OCI-LY3 (cell line): ENCODE results near the gene ABCC3.

ENCODE experiments used
- H2AFZ ChIP-seq: fragments of 200-600, 300-600 bp; shearing (Covaris generic); 2 replicates; pipeline ENCODE4 v1.6.0; 2014; ENCODE audit warnings: antibody characterized with exemption, low read depth, low read length
- H3K27ac ChIP-seq: fragments of 200-600, 300-600 bp; sonication (generic); 2 replicates; pipeline ENCODE4 v1.5.1; 2014; ENCODE audit warnings: mild to moderate bottlenecking, low read length, moderate library complexity, mixed read lengths
- H3K27me3 ChIP-seq: fragments of 200-600, 300-600 bp; sonication (generic); 2 replicates; pipeline ENCODE4 v1.6.1; 2014; ENCODE audit warnings: low read depth, low read length, mixed read lengths
- H3K36me3 ChIP-seq: fragments of 200-600, 300-600 bp; sonication (generic); replicated peaks from 2 replicates; pipeline ENCODE3; 2014; ENCODE audit warnings: low read depth, low read length, mixed read lengths
- H3K4me1 ChIP-seq: fragments of 300-600, 200-600 bp; sonication (generic); 2 replicates; pipeline ENCODE4 v1.6.1; 2014; ENCODE audit warnings: low read length, mixed read lengths
- H3K4me2 ChIP-seq: fragments of 200-600, 300-600 bp; sonication (generic); 2 replicates; pipeline ENCODE4 v1.6.1; 2014; ENCODE audit warnings: low read length, mixed read lengths
- H3K4me3 ChIP-seq: fragments of 300-600, 200-600 bp; sonication (generic); 2 replicates; pipeline ENCODE4 v1.5.1; 2014; ENCODE audit warnings: antibody characterized with exemption, mild to moderate bottlenecking, low read length, moderate library complexity
- H3K79me2 ChIP-seq: fragments of 300-600, 200-600 bp; shearing (Covaris generic); 2 replicates; pipeline ENCODE4 v1.6.1; 2014; ENCODE audit warnings: mild to moderate bottlenecking, low read length, mixed read lengths
- H3K9ac ChIP-seq: fragments of 300-600, 200-600 bp; shearing (Covaris generic); 2 replicates; pipeline ENCODE4 v1.6.0; 2014; ENCODE audit warnings: mild to moderate bottlenecking, low read length, moderate library complexity
- H3K9me3 ChIP-seq: fragments of 200-600, 300-600 bp; shearing (Covaris generic); 2 replicates; pipeline ENCODE4 v1.6.1; 2014; ENCODE audit warnings: low read length, mixed read lengths; ENCODE audit not compliant: insufficient read depth
- H4K20me1 ChIP-seq: fragments of 200-600, 300-600 bp; sonication (generic); 2 replicates; pipeline ENCODE4 v1.6.1; 2016; ENCODE audit warnings: low read length, mixed read lengths; ENCODE audit not compliant: insufficient read depth
- EZH2phosphoT487 ChIP-seq: fragments of 200-600 bp; shearing (Covaris generic); IDR thresholded peaks from 2 replicates; pipeline ENCODE4 v1.6.1; 2018; ENCODE audit warnings: antibody characterized with exemption, mixed run types, low read depth
- TF ChIP-seq, protein P1 (sequence below): fragments of 200-600, 300-600 bp; sonication (generic); IDR thresholded peaks from 2 replicates; pipeline ENCODE4 v1.5.1; 2014; ENCODE audit warnings: antibody characterized with exemption, low read length, low read depth

Gene ABCC3

GRCh38 chr17:50689251-50689650 lies 54.6 kb downstream of the ABCC3 start:
- no peak overlapping the region for H3K9ac ChIP-seq
- peaks cover 15% of the 10 kb centered on the region for H3K4me1 ChIP-seq
- no peak overlapping the region for H2AFZ ChIP-seq

GRCh38 chr17:50689956-50690886 lies 55.5 kb downstream of the ABCC3 start:
- peaks cover 26% of the 10 kb centered on the region for H3K36me3 ChIP-seq
- H3K27me3 ChIP-seq = no peaks in the 10 kb centered on the region
- no peaks in the 10 kb centered on the region for H3K9me3 ChIP-seq
- H3K79me2 ChIP-seq = no peaks in the 10 kb centered on the region
- no peak overlapping the region for H3K4me3 ChIP-seq
- H3K27ac ChIP-seq = no peak overlapping the region
- peaks cover 21% of the 10 kb centered on the region for H3K4me1 ChIP-seq
- no peak overlapping the region for H3K9ac ChIP-seq
- TF ChIP-seq, protein P1, sequence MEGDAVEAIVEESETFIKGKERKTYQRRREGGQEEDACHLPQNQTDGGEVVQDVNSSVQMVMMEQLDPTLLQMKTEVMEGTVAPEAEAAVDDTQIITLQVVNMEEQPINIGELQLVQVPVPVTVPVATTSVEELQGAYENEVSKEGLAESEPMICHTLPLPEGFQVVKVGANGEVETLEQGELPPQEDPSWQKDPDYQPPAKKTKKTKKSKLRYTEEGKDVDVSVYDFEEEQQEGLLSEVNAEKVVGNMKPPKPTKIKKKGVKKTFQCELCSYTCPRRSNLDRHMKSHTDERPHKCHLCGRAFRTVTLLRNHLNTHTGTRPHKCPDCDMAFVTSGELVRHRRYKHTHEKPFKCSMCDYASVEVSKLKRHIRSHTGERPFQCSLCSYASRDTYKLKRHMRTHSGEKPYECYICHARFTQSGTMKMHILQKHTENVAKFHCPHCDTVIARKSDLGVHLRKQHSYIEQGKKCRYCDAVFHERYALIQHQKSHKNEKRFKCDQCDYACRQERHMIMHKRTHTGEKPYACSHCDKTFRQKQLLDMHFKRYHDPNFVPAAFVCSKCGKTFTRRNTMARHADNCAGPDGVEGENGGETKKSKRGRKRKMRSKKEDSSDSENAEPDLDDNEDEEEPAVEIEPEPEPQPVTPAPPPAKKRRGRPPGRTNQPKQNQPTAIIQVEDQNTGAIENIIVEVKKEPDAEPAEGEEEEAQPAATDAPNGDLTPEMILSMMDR = no peak
- TF ChIP-seq EZH2phosphoT487 = no peak
- no peak overlapping the region for H3K4me2 ChIP-seq
- H4K20me1 ChIP-seq = no peaks in the 10 kb centered on the region
- H2AFZ ChIP-seq = no peak overlapping the region

More at GRCh38 chr17:50689251-50689650, 54.6 kb downstream of the ABCC3 start:
- H3K36me3 ChIP-seq = peaks cover 18% of the 10 kb centered on the region
- TF ChIP-seq, protein P1 = no peak
- no peak for TF ChIP-seq EZH2phosphoT487
- no peaks in the 10 kb centered on the region for H3K9me3 ChIP-seq
- H3K79me2 ChIP-seq = no peaks in the 10 kb centered on the region
- H4K20me1 ChIP-seq = no peaks in the 10 kb centered on the region
- H3K27me3 ChIP-seq = no peaks in the 10 kb centered on the region
- no peak overlapping the region for H3K27ac ChIP-seq
- H3K4me3 ChIP-seq = no peak overlapping the region
- no peak overlapping the region for H3K4me2 ChIP-seq

- no peak overlapping the region for H3K27ac ChIP-seq
- H3K4me3 ChIP-seq = no peak overlapping the region
- H3K9me3 ChIP-seq = no peaks in the 10 kb centered on the region
- no peaks in the 10 kb centered on the region for H3K27me3 ChIP-seq
- no peak overlapping the region for H3K4me2 ChIP-seq
- H3K4me1 ChIP-seq = peaks cover 29% of the 10 kb centered on the region
- no peak overlapping the region for H2AFZ ChIP-seq
- TF ChIP-seq, protein P1 = no peak
- TF ChIP-seq EZH2phosphoT487 = no peak
- H4K20me1 ChIP-seq = no peaks in the 10 kb centered on the region
- H3K79me2 ChIP-seq = peaks cover 6% of the 10 kb centered on the region; the same call in 1 of the 2 replicates
- H3K36me3 ChIP-seq = peaks cover 34% of the 10 kb centered on the region
- no peak overlapping the region for H3K9ac ChIP-seq
These were observed 56.3 kb downstream of the ABCC3 start for GRCh38 chr17:50690887-50691549.
